ENCODE data around the gene CRADD. TPM values are rescaled to one million over a fixed set of nuclear protein-coding genes. Genes with fewer than 3 reads are reported as not detected.

The CRADD gene
- total RNA-seq, 1 donor from 2014 or later, result 10.3 TPM

DNA sequence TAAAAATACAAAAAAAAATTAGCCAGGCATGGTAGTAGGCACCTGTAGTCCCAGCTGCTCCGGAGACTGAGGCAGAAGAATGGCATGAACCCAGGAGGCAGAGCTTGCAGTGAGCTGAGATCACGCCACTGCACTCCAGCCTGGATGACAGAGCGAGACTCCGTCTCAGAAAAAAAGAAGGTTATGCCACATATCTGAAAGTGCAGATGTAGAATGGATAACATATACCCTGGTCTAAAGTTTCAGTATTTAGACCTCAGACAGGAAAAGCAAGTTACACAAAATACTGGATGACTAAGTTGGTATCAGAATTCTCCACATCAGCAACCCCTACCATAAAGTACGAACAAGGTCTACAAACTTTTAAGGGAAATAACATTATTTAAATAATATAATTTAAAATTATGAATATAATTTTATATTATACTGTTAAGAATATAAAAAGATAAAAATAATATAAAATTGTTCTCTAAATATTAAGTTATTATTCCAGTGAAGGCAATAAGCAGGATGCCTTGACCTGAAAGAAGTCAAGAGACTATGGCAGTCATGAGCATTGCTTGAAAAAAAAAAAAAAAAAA, 169.9 kb downstream of the CRADD start:
- TF ChIP-seq, protein P1, sequence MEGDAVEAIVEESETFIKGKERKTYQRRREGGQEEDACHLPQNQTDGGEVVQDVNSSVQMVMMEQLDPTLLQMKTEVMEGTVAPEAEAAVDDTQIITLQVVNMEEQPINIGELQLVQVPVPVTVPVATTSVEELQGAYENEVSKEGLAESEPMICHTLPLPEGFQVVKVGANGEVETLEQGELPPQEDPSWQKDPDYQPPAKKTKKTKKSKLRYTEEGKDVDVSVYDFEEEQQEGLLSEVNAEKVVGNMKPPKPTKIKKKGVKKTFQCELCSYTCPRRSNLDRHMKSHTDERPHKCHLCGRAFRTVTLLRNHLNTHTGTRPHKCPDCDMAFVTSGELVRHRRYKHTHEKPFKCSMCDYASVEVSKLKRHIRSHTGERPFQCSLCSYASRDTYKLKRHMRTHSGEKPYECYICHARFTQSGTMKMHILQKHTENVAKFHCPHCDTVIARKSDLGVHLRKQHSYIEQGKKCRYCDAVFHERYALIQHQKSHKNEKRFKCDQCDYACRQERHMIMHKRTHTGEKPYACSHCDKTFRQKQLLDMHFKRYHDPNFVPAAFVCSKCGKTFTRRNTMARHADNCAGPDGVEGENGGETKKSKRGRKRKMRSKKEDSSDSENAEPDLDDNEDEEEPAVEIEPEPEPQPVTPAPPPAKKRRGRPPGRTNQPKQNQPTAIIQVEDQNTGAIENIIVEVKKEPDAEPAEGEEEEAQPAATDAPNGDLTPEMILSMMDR (conservative IDR thresholded peaks at IDR 0.05; ENCODE audit: low read depth, low read length), result no peak
- H3K4me3 ChIP-seq (ENCODE audit: low read depth, low read length), result no peak overlapping the region
- DNase-seq (ENCODE audit: low read depth), result no peak

DNA sequence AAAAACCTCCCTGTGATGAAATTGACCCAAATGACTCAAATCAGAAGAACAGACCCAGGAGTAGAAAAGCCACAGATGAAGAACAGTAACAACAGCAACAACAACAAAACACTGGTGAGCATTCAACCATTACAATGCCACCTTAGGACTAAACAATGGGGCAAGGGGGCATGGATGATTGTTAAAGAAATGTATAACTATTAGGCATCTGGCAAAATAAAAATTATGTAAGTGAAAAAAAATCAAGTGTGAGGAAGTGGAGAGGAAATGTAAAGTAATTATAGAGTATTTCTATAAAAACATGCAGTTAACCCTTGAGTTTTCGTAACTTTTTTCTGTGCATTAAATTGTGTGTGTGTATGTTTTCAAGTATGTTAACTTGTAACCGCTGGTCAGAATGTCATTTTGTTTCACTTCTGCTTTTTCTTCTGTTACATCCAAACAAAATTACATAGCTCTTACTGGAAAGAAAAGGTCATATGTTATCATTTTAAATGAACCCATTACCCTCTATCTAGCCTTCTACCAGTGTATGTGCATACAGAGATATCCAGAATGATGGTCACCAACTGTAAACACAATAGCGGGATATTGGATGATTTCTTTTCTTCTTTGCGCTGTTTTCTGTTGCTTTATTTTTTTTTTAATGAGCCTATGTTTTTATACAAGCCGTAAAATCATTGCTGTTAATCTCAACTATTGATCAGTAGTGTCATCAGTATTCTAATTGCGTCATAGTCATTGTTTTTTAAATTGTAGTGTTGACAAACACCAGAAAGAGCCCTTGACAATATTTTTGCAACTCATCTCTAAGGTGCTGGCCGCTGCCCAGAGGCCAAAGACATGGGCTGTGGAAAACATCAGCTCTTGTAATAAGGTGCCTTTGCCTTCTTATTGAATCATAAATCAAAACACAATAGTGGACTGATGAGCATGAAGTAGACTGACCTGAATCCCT, 170.6 kb downstream of the CRADD start:
- DNase-seq (ENCODE audit: low read depth), result peak; percentile 35
- no peak overlapping the region for H3K4me3 ChIP-seq (ENCODE audit: low read depth, low read length)
- TF ChIP-seq, protein P1 (conservative IDR thresholded peaks at IDR 0.05; ENCODE audit: low read depth, low read length), result no peak

GRCh38 chr12:93848523-93849101, 171.4 kb downstream of the CRADD start:
- no peak overlapping the region for H3K4me3 ChIP-seq (ENCODE audit: low read depth, low read length)
- no peak for DNase-seq (ENCODE audit: low read depth)
- TF ChIP-seq, protein P1 (conservative IDR thresholded peaks at IDR 0.05; ENCODE audit: low read depth, low read length), result no peak

DNA sequence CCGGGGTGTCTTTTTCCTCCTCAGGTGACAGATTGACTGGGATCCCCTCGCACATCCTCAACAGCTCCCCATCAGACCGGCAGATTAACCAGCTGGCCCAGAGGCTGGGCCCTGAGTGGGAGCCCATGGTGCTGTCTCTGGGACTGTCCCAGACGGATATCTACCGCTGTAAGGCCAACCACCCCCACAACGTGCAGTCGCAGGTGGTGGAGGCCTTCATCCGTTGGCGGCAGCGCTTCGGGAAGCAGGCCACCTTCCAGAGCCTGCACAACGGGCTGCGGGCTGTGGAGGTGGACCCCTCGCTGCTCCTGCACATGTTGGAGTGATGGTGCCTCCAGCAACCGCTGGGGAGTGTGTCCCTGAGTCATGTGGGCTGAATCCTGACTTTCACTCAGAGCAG, 172.8 kb downstream of the CRADD start:
- no peak for DNase-seq (ENCODE audit: low read depth)
- TF ChIP-seq, protein P1 (conservative IDR thresholded peaks at IDR 0.05; ENCODE audit: low read depth, low read length), result no peak
- H3K4me3 ChIP-seq (ENCODE audit: low read depth, low read length), result no peak overlapping the region

- TF ChIP-seq, protein P1 (conservative IDR thresholded peaks at IDR 0.05; ENCODE audit: low read depth, low read length), result no peak
- no peak for DNase-seq (ENCODE audit: low read depth)
- no peak overlapping the region for H3K4me3 ChIP-seq (ENCODE audit: low read depth, low read length)
Observed at GRCh38 chr12:93850481-93851256, 173.5 kb downstream of the CRADD start.

DNA sequence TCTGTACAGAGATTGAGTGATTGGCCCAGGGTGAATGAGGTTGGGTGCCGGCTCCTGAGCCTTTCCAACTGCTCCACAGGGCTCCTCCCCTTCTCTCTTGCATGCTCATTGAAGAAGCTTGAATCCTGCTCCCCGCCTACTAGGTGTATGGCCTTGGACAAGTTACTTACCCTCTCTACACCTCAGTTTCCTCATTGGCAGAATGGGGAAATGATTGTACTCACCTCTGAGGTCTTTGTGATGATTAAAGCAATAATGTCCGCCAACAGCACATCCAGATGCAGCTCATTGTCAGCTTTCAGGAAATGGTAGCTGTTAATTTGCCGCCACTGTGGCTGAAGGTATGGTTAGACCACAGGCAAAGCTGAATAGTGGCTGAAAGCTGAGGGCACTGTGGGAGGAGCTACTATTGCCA, 174.1 kb downstream of the CRADD start:
- H3K4me3 ChIP-seq (ENCODE audit: low read depth, low read length), result no peak overlapping the region
- TF ChIP-seq, protein P1 (conservative IDR thresholded peaks at IDR 0.05; ENCODE audit: low read depth, low read length), result no peak
- DNase-seq (ENCODE audit: low read depth), result no peak

Measured in epithelial cell of proximal tubule (primary cell).